ENCODE measurements around the gene DNAH12. TPM values are rescaled to one million over a fixed set of nuclear protein-coding genes. Genes with fewer than 3 reads are reported as not detected.

DNAH12 gene
- total RNA-seq, 1 experiment from 2014 or later: not detected

DNA sequence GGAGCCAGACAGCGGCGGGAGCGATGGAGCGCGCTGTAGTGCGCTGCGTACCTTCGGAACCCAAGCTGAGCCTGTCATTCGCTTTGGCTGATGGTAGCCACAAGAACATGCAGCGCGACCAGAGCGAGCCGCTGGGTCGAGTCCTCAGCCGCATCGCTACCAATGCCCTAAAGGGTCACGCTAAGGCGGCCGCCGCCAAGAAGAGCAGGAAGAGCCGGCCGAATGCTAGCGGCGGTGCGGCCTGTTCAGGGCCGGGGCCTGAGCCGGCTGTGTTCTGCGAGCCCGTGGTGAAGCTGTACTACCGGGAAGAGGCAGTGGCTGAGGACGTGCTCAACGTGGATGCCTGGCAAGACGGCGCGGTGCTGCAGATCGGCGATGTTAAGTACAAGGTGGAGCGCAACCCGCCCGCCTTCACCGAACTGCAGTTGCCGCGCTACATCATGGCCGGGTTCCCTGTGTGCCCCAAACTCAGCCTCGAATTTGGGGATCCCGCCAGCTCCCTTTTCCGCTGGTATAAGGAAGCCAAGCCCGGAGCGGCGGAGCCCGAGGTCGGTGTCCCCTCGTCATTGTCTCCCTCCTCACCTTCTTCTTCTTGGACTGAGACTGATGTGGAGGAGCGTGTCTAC is 12.4 kb upstream of the DNAH12 start:
- TF ChIP-seq SOX15 (CRISPR knock-in tag; IDR thresholded peaks at IDR 0.05) (no peak), ESRRA (CRISPR knock-in tag; IDR thresholded peaks at IDR 0.05; ENCODE audit: borderline replicate concordance) (0 out of 2 replicates have a peak, but pooled peaks have one; percentile 79), RELA (CRISPR knock-in tag; IDR thresholded peaks at IDR 0.05; ENCODE audit: borderline replicate concordance) (no peak; the same call in 1 of the 2 replicates), GABPB1 (CRISPR knock-in tag; IDR thresholded peaks at IDR 0.05) (no peak), FOXK1 (CRISPR knock-in tag; IDR thresholded peaks at IDR 0.05) (no peak), SP1 (CRISPR knock-in tag; conservative IDR thresholded peaks at IDR 0.05) (no peak; the same call in none of the 2 replicates), CBFB (CRISPR knock-in tag; IDR thresholded peaks at IDR 0.05; ENCODE audit: low read depth) (peak; percentile 84), MXD4 (CRISPR knock-in tag; IDR thresholded peaks at IDR 0.05; ENCODE audit: borderline replicate concordance) (no peak), ZNF423 (CRISPR knock-in tag; IDR thresholded peaks at IDR 0.05) (no peak), ZBTB21 (CRISPR knock-in tag; IDR thresholded peaks at IDR 0.05; ENCODE audit: borderline replicate concordance) (0 out of 2 replicates have a peak, but pooled peaks have one; percentile 53), NFE2L1 (CRISPR knock-in tag; IDR thresholded peaks at IDR 0.05) (peak; percentile 24; the same call in 1 of the 2 replicates), GTF2I (CRISPR knock-in tag; conservative IDR thresholded peaks at IDR 0.05) (no peak)
- TF ChIP-seq, protein P1, sequence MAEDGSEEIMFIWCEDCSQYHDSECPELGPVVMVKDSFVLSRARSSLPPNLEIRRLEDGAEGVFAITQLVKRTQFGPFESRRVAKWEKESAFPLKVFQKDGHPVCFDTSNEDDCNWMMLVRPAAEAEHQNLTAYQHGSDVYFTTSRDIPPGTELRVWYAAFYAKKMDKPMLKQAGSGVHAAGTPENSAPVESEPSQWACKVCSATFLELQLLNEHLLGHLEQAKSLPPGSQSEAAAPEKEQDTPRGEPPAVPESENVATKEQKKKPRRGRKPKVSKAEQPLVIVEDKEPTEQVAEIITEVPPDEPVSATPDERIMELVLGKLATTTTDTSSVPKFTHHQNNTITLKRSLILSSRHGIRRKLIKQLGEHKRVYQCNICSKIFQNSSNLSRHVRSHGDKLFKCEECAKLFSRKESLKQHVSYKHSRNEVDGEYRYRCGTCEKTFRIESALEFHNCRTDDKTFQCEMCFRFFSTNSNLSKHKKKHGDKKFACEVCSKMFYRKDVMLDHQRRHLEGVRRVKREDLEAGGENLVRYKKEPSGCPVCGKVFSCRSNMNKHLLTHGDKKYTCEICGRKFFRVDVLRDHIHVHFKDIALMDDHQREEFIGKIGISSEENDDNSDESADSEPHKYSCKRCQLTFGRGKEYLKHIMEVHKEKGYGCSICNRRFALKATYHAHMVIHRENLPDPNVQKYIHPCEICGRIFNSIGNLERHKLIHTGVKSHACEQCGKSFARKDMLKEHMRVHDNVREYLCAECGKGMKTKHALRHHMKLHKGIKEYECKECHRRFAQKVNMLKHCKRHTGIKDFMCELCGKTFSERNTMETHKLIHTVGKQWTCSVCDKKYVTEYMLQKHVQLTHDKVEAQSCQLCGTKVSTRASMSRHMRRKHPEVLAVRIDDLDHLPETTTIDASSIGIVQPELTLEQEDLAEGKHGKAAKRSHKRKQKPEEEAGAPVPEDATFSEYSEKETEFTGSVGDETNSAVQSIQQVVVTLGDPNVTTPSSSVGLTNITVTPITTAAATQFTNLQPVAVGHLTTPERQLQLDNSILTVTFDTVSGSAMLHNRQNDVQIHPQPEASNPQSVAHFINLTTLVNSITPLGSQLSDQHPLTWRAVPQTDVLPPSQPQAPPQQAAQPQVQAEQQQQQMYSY (CRISPR knock-in tag; IDR thresholded peaks at IDR 0.05): no peak
- TF ChIP-seq, protein P2, sequence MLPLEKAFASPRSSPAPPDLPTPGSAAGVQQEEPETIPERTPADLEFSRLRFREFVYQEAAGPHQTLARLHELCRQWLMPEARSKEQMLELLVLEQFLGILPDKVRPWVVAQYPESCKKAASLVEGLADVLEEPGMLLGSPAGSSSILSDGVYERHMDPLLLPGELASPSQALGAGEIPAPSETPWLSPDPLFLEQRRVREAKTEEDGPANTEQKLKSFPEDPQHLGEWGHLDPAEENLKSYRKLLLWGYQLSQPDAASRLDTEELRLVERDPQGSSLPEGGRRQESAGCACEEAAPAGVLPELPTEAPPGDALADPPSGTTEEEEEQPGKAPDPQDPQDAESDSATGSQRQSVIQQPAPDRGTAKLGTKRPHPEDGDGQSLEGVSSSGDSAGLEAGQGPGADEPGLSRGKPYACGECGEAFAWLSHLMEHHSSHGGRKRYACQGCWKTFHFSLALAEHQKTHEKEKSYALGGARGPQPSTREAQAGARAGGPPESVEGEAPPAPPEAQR (CRISPR knock-in tag; IDR thresholded peaks at IDR 0.05): no peak
- TF ChIP-seq, protein P3, sequence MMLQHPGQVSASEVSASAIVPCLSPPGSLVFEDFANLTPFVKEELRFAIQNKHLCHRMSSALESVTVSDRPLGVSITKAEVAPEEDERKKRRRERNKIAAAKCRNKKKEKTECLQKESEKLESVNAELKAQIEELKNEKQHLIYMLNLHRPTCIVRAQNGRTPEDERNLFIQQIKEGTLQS (CRISPR knock-in tag; conservative IDR thresholded peaks at IDR 0.05): no peak
- TF ChIP-seq, protein P4, sequence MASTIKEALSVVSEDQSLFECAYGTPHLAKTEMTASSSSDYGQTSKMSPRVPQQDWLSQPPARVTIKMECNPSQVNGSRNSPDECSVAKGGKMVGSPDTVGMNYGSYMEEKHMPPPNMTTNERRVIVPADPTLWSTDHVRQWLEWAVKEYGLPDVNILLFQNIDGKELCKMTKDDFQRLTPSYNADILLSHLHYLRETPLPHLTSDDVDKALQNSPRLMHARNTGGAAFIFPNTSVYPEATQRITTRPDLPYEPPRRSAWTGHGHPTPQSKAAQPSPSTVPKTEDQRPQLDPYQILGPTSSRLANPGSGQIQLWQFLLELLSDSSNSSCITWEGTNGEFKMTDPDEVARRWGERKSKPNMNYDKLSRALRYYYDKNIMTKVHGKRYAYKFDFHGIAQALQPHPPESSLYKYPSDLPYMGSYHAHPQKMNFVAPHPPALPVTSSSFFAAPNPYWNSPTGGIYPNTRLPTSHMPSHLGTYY (CRISPR knock-in tag; IDR thresholded peaks at IDR 0.05): no peak
- TF ChIP-seq, protein P5, sequence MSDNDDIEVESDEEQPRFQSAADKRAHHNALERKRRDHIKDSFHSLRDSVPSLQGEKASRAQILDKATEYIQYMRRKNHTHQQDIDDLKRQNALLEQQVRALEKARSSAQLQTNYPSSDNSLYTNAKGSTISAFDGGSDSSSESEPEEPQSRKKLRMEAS (CRISPR knock-in tag; IDR thresholded peaks at IDR 0.05): peak; percentile 61
- TF ChIP-seq, protein P6, sequence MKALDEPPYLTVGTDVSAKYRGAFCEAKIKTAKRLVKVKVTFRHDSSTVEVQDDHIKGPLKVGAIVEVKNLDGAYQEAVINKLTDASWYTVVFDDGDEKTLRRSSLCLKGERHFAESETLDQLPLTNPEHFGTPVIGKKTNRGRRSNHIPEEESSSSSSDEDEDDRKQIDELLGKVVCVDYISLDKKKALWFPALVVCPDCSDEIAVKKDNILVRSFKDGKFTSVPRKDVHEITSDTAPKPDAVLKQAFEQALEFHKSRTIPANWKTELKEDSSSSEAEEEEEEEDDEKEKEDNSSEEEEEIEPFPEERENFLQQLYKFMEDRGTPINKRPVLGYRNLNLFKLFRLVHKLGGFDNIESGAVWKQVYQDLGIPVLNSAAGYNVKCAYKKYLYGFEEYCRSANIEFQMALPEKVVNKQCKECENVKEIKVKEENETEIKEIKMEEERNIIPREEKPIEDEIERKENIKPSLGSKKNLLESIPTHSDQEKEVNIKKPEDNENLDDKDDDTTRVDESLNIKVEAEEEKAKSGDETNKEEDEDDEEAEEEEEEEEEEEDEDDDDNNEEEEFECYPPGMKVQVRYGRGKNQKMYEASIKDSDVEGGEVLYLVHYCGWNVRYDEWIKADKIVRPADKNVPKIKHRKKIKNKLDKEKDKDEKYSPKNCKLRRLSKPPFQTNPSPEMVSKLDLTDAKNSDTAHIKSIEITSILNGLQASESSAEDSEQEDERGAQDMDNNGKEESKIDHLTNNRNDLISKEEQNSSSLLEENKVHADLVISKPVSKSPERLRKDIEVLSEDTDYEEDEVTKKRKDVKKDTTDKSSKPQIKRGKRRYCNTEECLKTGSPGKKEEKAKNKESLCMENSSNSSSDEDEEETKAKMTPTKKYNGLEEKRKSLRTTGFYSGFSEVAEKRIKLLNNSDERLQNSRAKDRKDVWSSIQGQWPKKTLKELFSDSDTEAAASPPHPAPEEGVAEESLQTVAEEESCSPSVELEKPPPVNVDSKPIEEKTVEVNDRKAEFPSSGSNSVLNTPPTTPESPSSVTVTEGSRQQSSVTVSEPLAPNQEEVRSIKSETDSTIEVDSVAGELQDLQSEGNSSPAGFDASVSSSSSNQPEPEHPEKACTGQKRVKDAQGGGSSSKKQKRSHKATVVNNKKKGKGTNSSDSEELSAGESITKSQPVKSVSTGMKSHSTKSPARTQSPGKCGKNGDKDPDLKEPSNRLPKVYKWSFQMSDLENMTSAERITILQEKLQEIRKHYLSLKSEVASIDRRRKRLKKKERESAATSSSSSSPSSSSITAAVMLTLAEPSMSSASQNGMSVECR (CRISPR knock-in tag; IDR thresholded peaks at IDR 0.05; ENCODE audit: borderline replicate concordance): peak; percentile 44; the same call in 1 of the 2 replicates
- TF ChIP-seq, protein P7, sequence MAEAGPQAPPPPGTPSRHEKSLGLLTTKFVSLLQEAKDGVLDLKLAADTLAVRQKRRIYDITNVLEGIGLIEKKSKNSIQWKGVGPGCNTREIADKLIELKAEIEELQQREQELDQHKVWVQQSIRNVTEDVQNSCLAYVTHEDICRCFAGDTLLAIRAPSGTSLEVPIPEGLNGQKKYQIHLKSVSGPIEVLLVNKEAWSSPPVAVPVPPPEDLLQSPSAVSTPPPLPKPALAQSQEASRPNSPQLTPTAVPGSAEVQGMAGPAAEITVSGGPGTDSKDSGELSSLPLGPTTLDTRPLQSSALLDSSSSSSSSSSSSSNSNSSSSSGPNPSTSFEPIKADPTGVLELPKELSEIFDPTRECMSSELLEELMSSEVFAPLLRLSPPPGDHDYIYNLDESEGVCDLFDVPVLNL (CRISPR knock-in tag; IDR thresholded peaks at IDR 0.05; ENCODE audit: borderline replicate concordance, low read depth): 0 out of 2 replicates have a peak, but pooled peaks have one; percentile 38
- TF ChIP-seq, protein P8, sequence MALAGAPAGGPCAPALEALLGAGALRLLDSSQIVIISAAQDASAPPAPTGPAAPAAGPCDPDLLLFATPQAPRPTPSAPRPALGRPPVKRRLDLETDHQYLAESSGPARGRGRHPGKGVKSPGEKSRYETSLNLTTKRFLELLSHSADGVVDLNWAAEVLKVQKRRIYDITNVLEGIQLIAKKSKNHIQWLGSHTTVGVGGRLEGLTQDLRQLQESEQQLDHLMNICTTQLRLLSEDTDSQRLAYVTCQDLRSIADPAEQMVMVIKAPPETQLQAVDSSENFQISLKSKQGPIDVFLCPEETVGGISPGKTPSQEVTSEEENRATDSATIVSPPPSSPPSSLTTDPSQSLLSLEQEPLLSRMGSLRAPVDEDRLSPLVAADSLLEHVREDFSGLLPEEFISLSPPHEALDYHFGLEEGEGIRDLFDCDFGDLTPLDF (CRISPR knock-in tag; IDR thresholded peaks at IDR 0.05): no peak
- ChIA-PET POLR2A (interaction anchor here (1.3 to 2.0 kb wide), 3 partner anchors 12 to 159 kb away, joined by 3 to 11 read pairs (median 7); partner anchors contain the start of genes ARF4 and DNAH12), CTCF (interaction anchor here (0.7 to 2.1 kb wide), 4 partner anchors 7 to 159 kb away, joined by 3 to 13 read pairs (median 4); partner anchors contain the start of gene DNAH12)
- Mint-ChIP-seq H3K36me3 (peaks cover 15% of the 10 kb centered on the region), H3K4me3 (peak overlapping the region; percentile 95), H3K27me3 (ENCODE audit: low read depth) (peaks cover 10% of the 10 kb centered on the region), H3K27ac (peak overlapping the region; percentile 41; the same call in 1 of the 2 replicates), H3K9me3 (no peaks in the 10 kb centered on the region), H3K4me1 (peaks cover 18% of the 10 kb centered on the region)
- ATAC-seq (peak; percentile 32), DNase-seq (ENCODE audit: low spot score) (no peak)
